Measurements from ENCODE around the gene ARTN. TPM values are rescaled to one million over a fixed set of nuclear protein-coding genes. Genes with fewer than 3 reads are reported as not detected.

The ARTN gene
- polyA plus RNA-seq, 3 donors, result 0.15 TPM; not detected in 2

DNA sequence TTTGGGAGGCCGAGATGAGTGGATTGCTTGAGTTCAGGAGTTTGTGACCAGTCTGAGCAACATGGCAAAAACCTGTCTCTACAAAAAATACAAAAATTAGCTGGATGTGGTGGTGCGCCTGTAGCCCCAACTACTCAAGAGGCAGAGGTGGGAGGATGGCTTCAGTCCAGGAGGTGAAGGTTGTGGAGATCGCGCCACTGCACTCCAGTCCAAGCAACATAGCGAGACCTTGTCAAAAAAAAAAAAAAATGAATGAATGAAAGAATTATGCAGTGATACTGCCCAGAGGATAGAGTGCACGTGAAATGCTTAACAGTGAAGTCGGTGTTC is 35.8 kb downstream of the ARTN start:
- H3K9ac ChIP-seq (ENCODE audit: insufficient read depth, low read length, poor library complexity, severe bottlenecking), result no peak overlapping the region
- H3K27me3 Mint-ChIP-seq (ENCODE audit: low read depth in 3 of 3), result peaks cover 0 to 3% (median 1%) of the 10 kb centered on the region in 3 donors
- WGBS (ENCODE audit: insufficient coverage), result 33% methylated on average over 3 of the region's 7 CpGs
- H3K4me1 Mint-ChIP-seq, result peaks cover 23% of the 10 kb centered on the region
- TF ChIP-seq, protein P1, sequence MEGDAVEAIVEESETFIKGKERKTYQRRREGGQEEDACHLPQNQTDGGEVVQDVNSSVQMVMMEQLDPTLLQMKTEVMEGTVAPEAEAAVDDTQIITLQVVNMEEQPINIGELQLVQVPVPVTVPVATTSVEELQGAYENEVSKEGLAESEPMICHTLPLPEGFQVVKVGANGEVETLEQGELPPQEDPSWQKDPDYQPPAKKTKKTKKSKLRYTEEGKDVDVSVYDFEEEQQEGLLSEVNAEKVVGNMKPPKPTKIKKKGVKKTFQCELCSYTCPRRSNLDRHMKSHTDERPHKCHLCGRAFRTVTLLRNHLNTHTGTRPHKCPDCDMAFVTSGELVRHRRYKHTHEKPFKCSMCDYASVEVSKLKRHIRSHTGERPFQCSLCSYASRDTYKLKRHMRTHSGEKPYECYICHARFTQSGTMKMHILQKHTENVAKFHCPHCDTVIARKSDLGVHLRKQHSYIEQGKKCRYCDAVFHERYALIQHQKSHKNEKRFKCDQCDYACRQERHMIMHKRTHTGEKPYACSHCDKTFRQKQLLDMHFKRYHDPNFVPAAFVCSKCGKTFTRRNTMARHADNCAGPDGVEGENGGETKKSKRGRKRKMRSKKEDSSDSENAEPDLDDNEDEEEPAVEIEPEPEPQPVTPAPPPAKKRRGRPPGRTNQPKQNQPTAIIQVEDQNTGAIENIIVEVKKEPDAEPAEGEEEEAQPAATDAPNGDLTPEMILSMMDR (IDR thresholded peaks at IDR 0.05), result no peak
- no peak for DNase-seq
- intact Hi-C loops (cut with micrococcal nuclease), result no loop called here
- H2AFZ ChIP-seq (ENCODE audit: insufficient read depth, low read depth, low read length, poor library complexity, severe bottlenecking), result no peak overlapping the region
- H3K36me3 Mint-ChIP-seq, result peaks cover 26 to 29% of the 10 kb centered on the region in 2 donors
- peak overlapping the region; percentile 92 for H3K4me2 ChIP-seq (replicated peaks; ENCODE audit: extremely low read depth, low read length, poor library complexity, severe bottlenecking)
- H3K36me3 ChIP-seq (replicated peaks in 1 of 2; ENCODE audit: control insufficient read depth in 1 of 2, insufficient read depth in 2 of 2, low read length in 2 of 2), result peaks cover 6 to 39% of the 10 kb centered on the region in 2 donors
- peak overlapping the region; percentile 53 to 83 for H3K4me3 Mint-ChIP-seq
- H3K79me2 ChIP-seq (ENCODE audit: insufficient read depth, low read length), result peaks cover 13% of the 10 kb centered on the region
- no peaks in the 10 kb centered on the region for H3K9me3 Mint-ChIP-seq
- H3K27ac ChIP-seq (ENCODE audit: low read depth in 1 of 2, low read length in 2 of 2), result no peak overlapping the region
- peaks cover 20 to 29% of the 10 kb centered on the region in 2 donors for H3K4me1 ChIP-seq (ENCODE audit: control insufficient read depth in 1 of 2, insufficient read depth in 2 of 2, low read length in 2 of 2)
- peak overlapping the region in 1 of 7 donors; percentile 79 for H3K27ac Mint-ChIP-seq
- no peaks in the 10 kb centered on the region for H4K20me1 ChIP-seq (ENCODE audit: insufficient read depth, low read length)
- H3K9me3 ChIP-seq (replicated peaks in 1 of 2; ENCODE audit: control insufficient read depth in 1 of 2, insufficient read depth in 1 of 2, low read length in 2 of 2), result no peaks in the 10 kb centered on the region
- H3K27me3 ChIP-seq (ENCODE audit: control insufficient read depth in 2 of 2, insufficient read depth in 2 of 2, low read length in 2 of 2), result no peaks in the 10 kb centered on the region
- peak overlapping the region in 1 of 3 experiments; percentile 94 for H3K4me3 ChIP-seq (replicated peaks in 1 of 3; ENCODE audit: low read depth in 2 of 3, low read length in 3 of 3)

DNA sequence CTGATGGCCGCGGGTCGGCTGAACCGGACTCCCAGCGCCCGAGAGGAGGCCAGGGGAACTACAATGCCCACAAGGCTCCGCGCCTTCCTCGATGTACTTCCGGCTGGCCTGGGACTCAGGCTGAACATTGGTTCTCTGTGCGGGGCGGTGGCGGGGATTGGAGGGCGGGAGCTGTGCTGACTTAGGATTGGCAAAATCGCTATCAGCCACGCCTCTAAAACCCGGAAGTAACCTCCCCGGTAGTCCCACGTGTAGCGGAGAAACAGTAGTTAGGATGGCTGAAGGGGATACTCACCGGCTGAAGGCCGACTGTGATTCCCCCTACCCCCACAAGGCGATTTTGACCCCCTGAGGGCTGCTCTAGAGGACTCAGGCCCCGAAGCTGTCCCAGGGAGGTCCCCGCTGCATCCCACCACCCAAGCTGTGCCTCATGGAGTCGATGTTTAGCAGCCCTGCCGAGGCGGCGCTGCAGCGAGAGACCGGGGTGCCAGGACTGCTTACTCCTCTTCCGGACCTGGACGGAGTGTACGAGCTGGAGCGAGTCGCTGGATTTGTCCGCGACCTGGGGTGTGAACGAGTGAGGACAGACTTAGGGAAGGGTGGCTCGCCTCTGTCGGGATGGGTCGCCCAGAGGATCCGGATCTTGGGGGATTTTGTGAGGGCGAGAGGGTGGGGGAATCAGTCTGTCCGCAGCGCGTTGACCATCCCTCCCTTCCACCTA is 36.3 kb downstream of the ARTN start, which contains the start of gene DPH2:
DPH2 (plus strand) TSS at position 265 of the 721 bp plus-strand sequence; CDS start at position 431, 166 bp downstream.
- Histone ChIP-seq H3K36me3 (replicated peaks in 1 of 2; ENCODE audit: control insufficient read depth in 1 of 2, insufficient read depth in 2 of 2, low read length in 2 of 2) (peaks cover 6 to 36% of the 10 kb centered on the region in 2 donors), H3K4me3 (replicated peaks in 1 of 3; ENCODE audit: low read depth in 2 of 3, low read length in 3 of 3) (peak within 1 kb of the TSS; percentile 54 to 94 (median 63)), H3K79me2 (ENCODE audit: insufficient read depth, low read length) (peaks cover 14% of the 10 kb centered on the region), H4K20me1 (ENCODE audit: insufficient read depth, low read length) (peaks cover under 1% of the 10 kb centered on the region), H3K27me3 (ENCODE audit: control insufficient read depth in 2 of 2, insufficient read depth in 2 of 2, low read length in 2 of 2) (no peaks in the 10 kb centered on the region), H3K27ac (ENCODE audit: low read depth in 1 of 2, low read length in 2 of 2) (peak within 1 kb of the TSS in 1 of 2 donors; percentile 65), H2AFZ (ENCODE audit: insufficient read depth, low read depth, low read length, poor library complexity, severe bottlenecking) (peak within 1 kb of the TSS; percentile 89), H3K4me1 (ENCODE audit: control insufficient read depth in 1 of 2, insufficient read depth in 2 of 2, low read length in 2 of 2) (peaks cover 16 to 27% of the 10 kb centered on the region in 2 donors), H3K4me2 (replicated peaks; ENCODE audit: extremely low read depth, low read length, poor library complexity, severe bottlenecking) (peak within 1 kb of the TSS; percentile 92), H3K9ac (ENCODE audit: insufficient read depth, low read length, poor library complexity, severe bottlenecking) (peak within 1 kb of the TSS; percentile 69), H3K9me3 (replicated peaks in 1 of 2; ENCODE audit: control insufficient read depth in 1 of 2, insufficient read depth in 1 of 2, low read length in 2 of 2) (no peaks in the 10 kb centered on the region)
- TF ChIP-seq, protein P1 (IDR thresholded peaks at IDR 0.05), result no peak
- intact Hi-C loops (cut with micrococcal nuclease), result loop anchor here in 1 of 2 donors (10.0 kb wide), 2 partner anchors 315 to 385 kb away; partner anchors contain the start of genes ERI3 and KDM4A
- Mint-ChIP-seq H3K36me3 (peaks cover 26 to 29% of the 10 kb centered on the region in 2 donors), H3K4me1 (peaks cover 24% of the 10 kb centered on the region), H3K27ac (peak within 1 kb of the TSS; percentile 50 to 93 (median 79)), H3K4me3 (peak within 1 kb of the TSS; percentile 89 to 96), H3K27me3 (ENCODE audit: low read depth in 3 of 3) (peaks cover 0 to 3% (median 1%) of the 10 kb centered on the region in 3 donors), H3K9me3 (no peaks in the 10 kb centered on the region)
- DNase-seq, result peak; percentile 97 to 98 (median 97)
- 1% methylated on average over 28 of the region's 47 CpGs for WGBS (ENCODE audit: insufficient coverage)

Measured in CD14-positive monocyte (primary cell).